ENCODE data around the gene ROS1.
"Not testable (repeated sequence)": the region's sequence is repeated elsewhere in the genome, so short reads cannot be mapped to it uniquely, and the experiment has no call there.

The ROS1 gene

DNA sequence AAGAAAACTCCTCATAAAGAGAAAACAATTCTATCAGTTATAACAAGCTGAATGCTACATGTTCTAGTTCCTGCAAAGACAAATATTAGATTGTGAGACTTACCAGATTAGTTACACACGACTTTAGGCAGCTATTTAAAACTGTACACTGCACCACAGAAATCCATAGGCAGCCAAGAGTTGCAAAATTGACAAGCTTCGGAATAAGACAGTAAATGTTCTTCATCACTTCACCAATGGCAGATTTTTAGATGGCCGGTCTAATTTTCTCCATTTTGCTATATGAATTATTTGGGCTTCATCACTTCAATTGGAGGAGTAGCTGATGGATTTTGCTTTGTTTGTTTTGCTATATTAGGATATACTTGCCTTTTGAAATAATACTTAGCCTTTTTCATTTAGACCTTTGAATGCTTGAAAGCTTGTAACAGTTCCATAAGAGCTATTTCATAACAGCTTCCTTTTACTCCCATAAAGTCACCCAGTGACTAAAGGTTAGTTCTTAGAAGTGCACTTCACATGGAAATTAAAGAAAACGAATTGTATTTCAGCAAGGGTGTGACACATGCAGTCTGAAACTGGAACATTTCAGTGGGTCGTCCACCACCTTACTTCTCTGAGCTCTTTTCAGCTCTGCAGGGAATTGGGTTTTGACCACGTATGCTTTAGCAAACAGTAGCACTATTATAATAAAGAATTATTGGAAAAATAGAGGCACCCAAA lies at the start of gene ROS1:
TSS of gene ROS1 (minus strand) at position 512 of the 723 bp plus-strand sequence. CDS start at position 226, 286 bp downstream.
- DNase-seq (ENCODE audit: low read depth), result no peak

GRCh38 chr6:117473401-117473800 lies 47.7 kb upstream of the ROS1 start:
- DNase-seq (ENCODE audit: low read depth), result no peak

DNA sequence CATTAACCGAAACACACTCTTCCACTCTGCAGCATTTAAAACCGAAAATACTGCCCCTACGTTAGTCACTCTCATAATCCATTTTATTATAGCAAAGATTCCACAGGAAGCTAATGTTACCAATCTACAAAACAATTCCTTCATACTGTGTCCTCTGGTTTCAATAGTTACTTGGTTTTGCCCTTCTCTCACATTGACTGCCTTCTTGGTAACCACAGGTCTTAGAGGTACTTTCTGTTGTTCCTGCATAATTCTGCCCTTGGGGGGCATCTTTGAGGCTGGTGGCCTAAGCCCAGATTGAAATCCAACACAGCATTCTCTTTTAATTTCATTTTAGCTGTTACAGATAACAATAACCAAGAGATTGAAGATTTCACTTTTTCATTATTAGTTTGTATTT lies 46.9 kb upstream of the ROS1 start:
- DNase-seq (ENCODE audit: low read depth), result no peak

DNA sequence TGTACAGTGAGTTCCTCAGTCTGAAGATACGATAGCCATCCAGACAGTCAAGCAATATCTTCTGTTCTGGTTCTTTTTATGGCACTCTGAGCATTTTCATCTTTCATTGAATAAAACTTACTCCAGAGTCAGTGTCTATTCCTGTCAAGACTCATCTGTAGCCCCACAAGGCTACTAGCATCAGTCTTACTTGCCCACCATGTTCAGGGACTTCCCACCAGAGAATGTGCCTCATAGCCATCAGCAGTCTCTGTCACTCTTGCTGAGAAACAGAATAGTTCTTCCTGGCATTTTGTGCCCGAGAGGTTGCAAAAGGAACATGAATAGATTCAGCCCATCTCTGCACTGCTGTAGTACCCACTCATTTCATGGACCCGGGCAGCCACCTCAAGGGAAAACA lies 44.0 kb upstream of the ROS1 start:
- DNase-seq (ENCODE audit: low read depth), result no peak

DNA sequence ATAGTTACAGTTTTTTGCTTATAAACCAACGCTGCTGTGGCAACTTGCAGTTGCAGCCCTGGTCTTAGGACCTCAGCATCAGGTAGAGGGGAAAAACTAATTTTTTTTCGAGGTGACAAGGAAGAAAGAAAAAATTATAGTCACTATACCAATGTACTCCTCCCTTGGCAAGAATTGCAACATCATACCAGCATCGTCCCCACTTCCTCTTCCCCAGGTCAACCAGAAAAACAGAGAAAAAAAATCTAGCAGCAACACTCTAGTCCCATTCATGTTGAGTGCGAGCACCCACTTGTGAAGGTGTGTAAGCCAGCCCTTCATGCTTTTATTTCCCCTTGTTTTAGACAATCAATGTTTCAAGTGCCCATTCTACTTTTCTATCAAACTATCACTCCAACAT lies 43.6 kb upstream of the ROS1 start:
- DNase-seq (ENCODE audit: low read depth), result no peak

DNA sequence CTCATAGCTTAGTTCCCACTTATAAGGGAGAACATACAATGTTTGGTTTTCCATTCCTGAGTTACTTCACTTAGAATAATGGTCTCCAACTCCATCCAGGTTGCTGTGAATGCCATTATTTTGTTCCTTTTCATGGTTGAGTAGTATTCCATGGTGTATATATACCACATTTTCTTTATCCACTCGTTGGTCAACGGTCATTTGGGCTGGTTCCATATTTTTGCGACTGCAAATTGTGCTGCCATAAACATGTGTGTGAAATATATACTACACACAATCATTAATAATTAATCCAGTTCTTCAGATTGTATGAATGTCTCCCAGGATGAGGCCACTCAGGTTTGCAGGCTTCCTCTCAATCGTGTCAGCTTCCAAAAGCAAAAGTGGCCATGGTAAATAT lies 42.8 kb upstream of the ROS1 start:
- not testable (repeated sequence) for DNase-seq (ENCODE audit: low read depth)

- no peak for DNase-seq (ENCODE audit: low read depth)
Observed at GRCh38 chr6:117467876-117468275, 42.1 kb upstream of the ROS1 start.

GRCh38 chr6:117465691-117466090 lies 39.9 kb upstream of the ROS1 start:
- no peak for DNase-seq (ENCODE audit: low read depth)

DNA sequence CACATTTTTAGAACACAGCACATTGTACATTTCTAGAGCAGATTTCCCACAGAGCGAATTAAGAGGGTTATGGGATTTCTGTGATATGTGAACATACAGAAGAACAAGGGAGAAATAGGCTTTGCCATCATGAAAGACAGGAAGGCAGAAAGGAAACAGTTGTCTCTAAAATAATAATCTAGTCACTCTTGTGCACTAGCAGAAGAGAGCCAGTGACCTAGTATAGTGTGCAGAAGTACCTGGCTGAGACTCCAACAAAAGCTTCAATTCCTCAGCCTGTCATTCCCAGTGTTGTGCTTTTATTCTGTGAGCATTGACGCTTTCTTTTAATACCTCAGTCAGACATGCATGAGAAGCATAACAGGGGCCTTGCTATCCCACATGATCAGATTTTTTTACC lies 39.0 kb upstream of the ROS1 start:
- DNase-seq (ENCODE audit: low read depth), result no peak

- no peak for DNase-seq (ENCODE audit: low read depth)
Observed at GRCh38 chr6:117463762-117464665, 38.3 kb upstream of the ROS1 start.

DNA sequence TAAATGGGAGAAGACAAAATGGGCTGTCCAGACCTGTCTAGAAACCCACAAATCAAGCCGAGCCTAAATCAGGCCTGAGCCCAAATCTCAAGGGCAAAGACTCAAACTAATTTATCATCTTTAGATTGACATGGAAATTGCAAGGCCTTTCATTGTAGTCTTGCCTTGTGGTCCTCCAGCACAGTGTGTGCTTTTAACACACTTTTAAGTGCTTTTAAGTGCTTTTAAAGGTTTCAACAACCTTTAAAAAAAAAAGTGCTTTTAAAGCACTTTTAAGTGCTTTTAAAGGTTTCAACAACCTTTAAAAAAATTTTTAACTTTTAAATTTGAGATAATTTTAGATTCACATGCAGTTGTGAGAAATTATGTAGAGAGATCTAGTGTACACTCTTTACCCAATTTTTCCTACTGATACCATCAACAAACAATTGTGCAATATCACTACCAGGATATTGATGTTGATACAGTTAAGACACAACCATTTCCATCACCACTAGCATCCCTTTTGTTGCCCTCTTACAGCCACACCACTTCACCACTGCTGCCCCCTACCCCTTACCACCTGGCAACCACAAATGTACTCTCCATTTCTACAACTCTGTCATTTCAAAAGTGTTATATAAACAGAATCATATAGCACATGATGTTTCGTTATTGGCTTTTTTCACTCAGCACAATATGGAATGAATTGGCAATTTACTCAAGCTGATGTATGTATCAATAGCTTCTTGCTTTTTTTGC lies 33.6 kb upstream of the ROS1 start:
- DNase-seq (ENCODE audit: low read depth), result no peak

DNA sequence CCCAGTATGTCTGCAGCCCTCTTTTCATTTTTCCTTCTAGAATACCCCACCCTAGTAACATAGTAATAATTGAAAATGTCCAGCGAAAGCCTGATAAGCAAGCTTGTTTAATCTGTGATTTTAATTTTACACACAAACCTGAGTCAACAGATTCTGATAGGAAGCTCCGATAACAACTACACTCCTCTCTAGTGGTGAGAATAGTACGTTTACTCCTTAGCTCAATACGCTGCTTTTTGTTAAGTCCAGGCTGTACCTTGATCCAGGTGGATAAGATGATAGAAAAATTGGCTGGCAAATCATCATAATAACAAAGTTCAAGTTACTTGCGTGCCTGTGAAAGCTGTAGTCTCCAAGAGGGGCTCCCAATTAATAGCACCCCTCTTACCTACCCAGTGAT lies 31.3 kb upstream of the ROS1 start:
- no peak for DNase-seq (ENCODE audit: low read depth)

DNA sequence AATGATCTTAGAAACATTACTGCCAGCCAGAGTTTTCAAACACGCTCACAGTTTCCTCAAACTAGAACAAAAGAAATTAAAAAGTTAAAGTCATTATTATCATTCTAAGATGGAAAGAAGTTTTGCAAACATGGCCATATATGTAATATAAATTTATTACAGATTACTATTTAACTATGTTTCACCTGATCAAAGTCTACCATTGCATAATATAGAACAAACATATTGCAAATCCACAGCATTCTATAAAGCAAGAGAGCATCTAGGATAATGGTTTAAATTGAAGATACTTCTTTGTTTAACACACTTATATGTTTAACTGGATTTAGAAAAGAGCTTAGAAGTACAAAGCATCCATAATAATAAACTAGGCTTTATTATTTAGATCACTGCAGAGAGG lies 30.5 kb upstream of the ROS1 start:
- DNase-seq (ENCODE audit: low read depth), result no peak

- DNase-seq (ENCODE audit: low read depth), result no peak
Observed at GRCh38 chr6:117451671-117452070, 25.9 kb upstream of the ROS1 start.

GRCh38 chr6:117449549-117450439 lies 24.1 kb upstream of the ROS1 start:
- DNase-seq (ENCODE audit: low read depth), result peak; percentile 21

DNA sequence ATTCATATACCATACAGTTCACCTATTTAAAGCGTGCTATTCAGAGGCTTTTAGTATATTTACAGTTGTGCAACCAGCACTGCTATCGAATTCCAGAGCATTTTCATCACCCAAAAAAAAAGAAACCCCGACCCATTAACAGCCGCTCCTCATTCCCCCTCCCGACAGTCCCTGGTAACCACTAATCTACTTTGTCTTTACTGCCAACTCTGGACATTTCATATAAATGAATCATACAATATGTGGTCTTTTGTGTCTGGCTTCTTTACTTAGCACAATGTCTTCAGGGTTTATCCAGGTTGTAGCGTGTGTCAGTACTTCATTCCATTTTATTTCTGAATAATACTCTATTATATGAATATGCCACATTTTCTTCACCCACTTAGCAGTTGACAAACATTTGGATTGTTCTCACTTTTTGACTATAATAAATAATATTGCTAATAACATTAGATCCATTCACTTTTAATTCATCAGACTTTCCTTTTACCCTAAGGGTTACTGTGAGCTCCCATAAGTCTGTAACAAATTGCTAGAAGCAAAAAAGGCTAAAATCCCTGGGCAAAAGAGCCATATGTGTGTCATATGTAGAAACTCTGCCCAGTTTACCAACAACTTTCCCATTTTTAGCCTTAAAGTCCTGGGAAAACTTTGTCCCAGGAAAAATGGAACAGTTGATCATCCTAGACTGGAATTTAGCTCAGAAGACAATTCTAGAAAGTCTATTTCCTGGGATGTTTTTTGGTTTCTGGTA lies 23.2 kb upstream of the ROS1 start:
- DNase-seq (ENCODE audit: low read depth), result no peak

DNA sequence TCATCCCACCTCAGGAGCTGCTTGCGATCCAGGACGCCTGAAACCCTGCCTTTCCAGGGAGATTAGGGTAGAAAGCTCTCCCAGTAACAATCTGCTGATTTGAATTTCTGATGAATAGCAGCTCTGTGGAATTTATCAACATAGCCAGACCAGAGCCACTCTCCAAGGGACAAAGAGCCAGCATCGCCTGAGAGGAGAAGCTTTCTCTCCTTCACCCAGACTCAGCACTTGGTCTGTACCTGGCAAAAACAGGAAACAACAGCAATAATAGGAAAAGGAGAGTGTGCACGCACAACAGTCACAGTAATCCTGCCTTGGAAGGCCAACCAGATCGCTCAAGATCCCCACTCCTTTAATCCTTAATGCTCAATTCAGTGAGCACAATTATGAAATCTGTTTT lies 22.3 kb upstream of the ROS1 start:
- DNase-seq (ENCODE audit: low read depth), result no peak

- no peak for DNase-seq (ENCODE audit: low read depth)
Observed at GRCh38 chr6:117446861-117447260, 21.1 kb upstream of the ROS1 start.

GRCh38 chr6:117444600-117444999 lies 18.9 kb upstream of the ROS1 start:
- no peak for DNase-seq (ENCODE audit: low read depth)

DNA sequence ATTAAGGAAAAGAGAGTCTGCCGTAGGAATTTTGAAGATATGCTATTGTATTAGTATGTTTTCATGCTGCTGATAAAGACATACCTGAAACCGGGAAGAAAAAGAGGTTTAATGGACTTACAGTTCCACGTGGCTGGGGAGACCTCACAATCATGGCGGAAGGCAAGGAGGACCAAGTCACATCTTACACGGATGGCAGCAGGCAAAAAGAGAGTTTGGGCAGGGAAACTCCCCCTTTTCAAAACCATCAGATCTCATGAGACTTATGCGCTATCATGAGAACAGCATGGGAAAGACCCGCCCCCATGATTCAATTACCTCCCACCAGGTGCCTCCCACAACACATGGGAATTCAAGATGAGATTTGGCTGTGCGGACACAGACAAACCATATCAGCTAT lies 16.6 kb upstream of the ROS1 start:
- DNase-seq (ENCODE audit: low read depth), result not testable (repeated sequence)

- DNase-seq (ENCODE audit: low read depth), result no peak
Observed at GRCh38 chr6:117441824-117442264, 16.1 kb upstream of the ROS1 start.

All from activated T-helper 9 cell treated with anti-CD3 and anti-CD28 coated beads, Interleukin-2, amount 50 U/mL, for 16 hours (primary cell).